ENCODE data around the gene DHRSX. TPM values are rescaled to one million over a fixed set of nuclear protein-coding genes. Genes with fewer than 3 reads are reported as not detected.
"Not testable (repeated sequence)": the region's sequence is repeated elsewhere in the genome, so short reads cannot be mapped to it uniquely, and the experiment has no call there.

Gene DHRSX
- total RNA-seq, 1 experiment from 2014 or later: 11.5 TPM

DNA sequence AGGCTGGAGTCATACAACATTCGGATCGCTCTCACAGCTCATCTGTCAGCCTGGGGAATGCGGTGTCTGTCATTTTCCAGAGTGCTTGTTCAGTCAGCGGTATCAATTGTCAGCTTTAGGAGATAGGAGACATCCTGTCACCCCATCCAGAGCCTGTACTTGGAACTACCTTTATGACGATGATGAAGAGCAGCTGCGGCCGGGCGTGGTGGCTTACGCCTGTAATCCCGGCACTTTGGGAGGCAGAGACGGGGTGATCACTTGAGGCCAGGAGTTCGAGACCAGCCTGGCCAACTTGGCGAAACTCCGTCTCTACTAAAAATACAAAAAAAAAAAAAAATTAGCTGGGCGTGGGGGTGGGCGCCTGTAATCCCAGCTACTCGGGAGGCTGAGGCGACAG lies 289.1 kb downstream of the DHRSX start:
- H3K27ac ChIP-seq (ENCODE audit: low read length); H3K27me3 ChIP-seq (ENCODE audit: low read length); intact Hi-C loops (cut with micrococcal nuclease); H3K4me3 ChIP-seq (ENCODE audit: low read length); H3K4me1 ChIP-seq (ENCODE audit: insufficient read depth, low read length); H3K9me3 ChIP-seq (ENCODE audit: low read length); H3K79me2 ChIP-seq (ENCODE audit: low read length); H3K36me3 ChIP-seq (ENCODE audit: low read depth, low read length); BruUV-seq (replicated peaks); H4K20me1 ChIP-seq (ENCODE audit: low read length); H3K9ac ChIP-seq (ENCODE audit: low read length); H2AFZ ChIP-seq (ENCODE audit: low read length); H3K9me2 ChIP-seq (replicated peaks; ENCODE audit: low read length); H3K4me2 ChIP-seq (ENCODE audit: low read length); ATAC-seq; DNase-seq; POLR2A ChIA-PET (ENCODE audit: unreplicated experiment); H3F3A ChIP-seq (ENCODE audit: low read length, unreplicated experiment); CTCF ChIA-PET: not testable (repeated sequence)

GRCh38 chrX:2193273-2193592 lies 307.5 kb downstream of the DHRSX start:
- DNase-seq: no peak
- Histone ChIP-seq H3K27me3 (ENCODE audit: low read length) (no peaks in the 10 kb centered on the region), H3K27ac (ENCODE audit: low read length) (no peak overlapping the region), H3K9me3 (ENCODE audit: low read length) (no peaks in the 10 kb centered on the region), H3K9ac (ENCODE audit: low read length) (no peak overlapping the region), H3K79me2 (ENCODE audit: low read length) (no peaks in the 10 kb centered on the region), H3K4me2 (ENCODE audit: low read length) (no peak overlapping the region), H3F3A (ENCODE audit: low read length, unreplicated experiment) (no peaks in the 10 kb centered on the region), H3K9me2 (replicated peaks; ENCODE audit: low read length) (no peaks in the 10 kb centered on the region), H4K20me1 (ENCODE audit: low read length) (no peaks in the 10 kb centered on the region), H3K36me3 (ENCODE audit: low read depth, low read length) (no peaks in the 10 kb centered on the region), H3K4me1 (ENCODE audit: insufficient read depth, low read length) (no peaks in the 10 kb centered on the region), H3K4me3 (ENCODE audit: low read length) (no peak overlapping the region), H2AFZ (ENCODE audit: low read length) (no peak overlapping the region)
- intact Hi-C loops (cut with micrococcal nuclease): no loop called here
- BruUV-seq (replicated peaks): no TSS peak
- no peak for ATAC-seq
- no peak for TF ChIP-seq EZH2phosphoT487 (IDR thresholded peaks at IDR 0.05; ENCODE audit: borderline replicate concordance, low read length)
- TF ChIP-seq EZH2 (IDR thresholded peaks at IDR 0.05; ENCODE audit: low read length, unreplicated experiment): no peak
- TF ChIP-seq, protein P1, sequence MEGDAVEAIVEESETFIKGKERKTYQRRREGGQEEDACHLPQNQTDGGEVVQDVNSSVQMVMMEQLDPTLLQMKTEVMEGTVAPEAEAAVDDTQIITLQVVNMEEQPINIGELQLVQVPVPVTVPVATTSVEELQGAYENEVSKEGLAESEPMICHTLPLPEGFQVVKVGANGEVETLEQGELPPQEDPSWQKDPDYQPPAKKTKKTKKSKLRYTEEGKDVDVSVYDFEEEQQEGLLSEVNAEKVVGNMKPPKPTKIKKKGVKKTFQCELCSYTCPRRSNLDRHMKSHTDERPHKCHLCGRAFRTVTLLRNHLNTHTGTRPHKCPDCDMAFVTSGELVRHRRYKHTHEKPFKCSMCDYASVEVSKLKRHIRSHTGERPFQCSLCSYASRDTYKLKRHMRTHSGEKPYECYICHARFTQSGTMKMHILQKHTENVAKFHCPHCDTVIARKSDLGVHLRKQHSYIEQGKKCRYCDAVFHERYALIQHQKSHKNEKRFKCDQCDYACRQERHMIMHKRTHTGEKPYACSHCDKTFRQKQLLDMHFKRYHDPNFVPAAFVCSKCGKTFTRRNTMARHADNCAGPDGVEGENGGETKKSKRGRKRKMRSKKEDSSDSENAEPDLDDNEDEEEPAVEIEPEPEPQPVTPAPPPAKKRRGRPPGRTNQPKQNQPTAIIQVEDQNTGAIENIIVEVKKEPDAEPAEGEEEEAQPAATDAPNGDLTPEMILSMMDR (conservative IDR thresholded peaks at IDR 0.05; ENCODE audit: low read depth, low read length): no peak
- POLR2A ChIA-PET (ENCODE audit: unreplicated experiment): no interaction called here
- CTCF ChIA-PET: no interaction called here

DNA sequence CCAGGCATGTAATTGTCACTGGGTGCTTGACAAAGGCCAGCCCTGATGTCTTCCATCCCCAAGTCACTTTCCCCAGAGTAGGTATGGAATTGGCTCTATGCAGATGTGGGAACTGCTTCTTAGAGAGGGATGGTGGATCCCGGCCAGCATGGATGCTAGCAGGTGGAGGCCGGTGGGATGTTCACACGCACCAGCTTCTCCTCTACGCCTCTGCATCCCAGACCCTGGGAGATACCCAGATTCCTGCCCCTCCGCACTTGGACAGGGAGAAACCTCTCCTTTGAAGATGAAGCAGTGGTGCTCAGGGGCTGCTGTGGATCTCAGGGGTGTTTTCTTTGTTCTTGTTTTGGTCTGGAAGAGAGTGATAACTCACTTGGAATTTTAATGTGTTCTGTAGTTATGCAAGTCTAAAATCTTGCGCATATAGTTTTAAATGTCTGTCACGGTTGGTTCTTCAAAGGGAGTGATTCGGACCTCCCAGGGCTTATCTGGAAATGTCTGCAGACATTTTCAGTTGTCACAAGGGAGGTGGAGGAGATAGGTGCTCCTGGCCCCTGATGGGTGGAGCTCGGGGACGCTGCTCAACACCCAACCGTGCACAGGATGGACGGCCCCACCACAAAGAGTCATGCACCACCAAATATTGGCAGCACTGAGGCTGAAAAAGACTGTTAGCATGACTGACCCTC lies 308.0 kb downstream of the DHRSX start:
- Histone ChIP-seq H3K27me3 (ENCODE audit: low read length) (no peaks in the 10 kb centered on the region), H3K9me2 (replicated peaks; ENCODE audit: low read length) (no peaks in the 10 kb centered on the region), H3F3A (ENCODE audit: low read length, unreplicated experiment) (no peaks in the 10 kb centered on the region), H4K20me1 (ENCODE audit: low read length) (no peaks in the 10 kb centered on the region), H3K4me2 (ENCODE audit: low read length) (no peak overlapping the region), H3K79me2 (ENCODE audit: low read length) (no peaks in the 10 kb centered on the region), H2AFZ (ENCODE audit: low read length) (no peak overlapping the region), H3K36me3 (ENCODE audit: low read depth, low read length) (no peaks in the 10 kb centered on the region), H3K4me1 (ENCODE audit: insufficient read depth, low read length) (no peaks in the 10 kb centered on the region), H3K27ac (ENCODE audit: low read length) (no peak overlapping the region), H3K4me3 (ENCODE audit: low read length) (no peak overlapping the region), H3K9me3 (ENCODE audit: low read length) (no peaks in the 10 kb centered on the region), H3K9ac (ENCODE audit: low read length) (no peak overlapping the region)
- ATAC-seq (no peak), DNase-seq (no peak)
- CTCF ChIA-PET: no interaction called here
- TF ChIP-seq, protein P1 (conservative IDR thresholded peaks at IDR 0.05; ENCODE audit: low read depth, low read length): no peak
- TF ChIP-seq EZH2phosphoT487 (IDR thresholded peaks at IDR 0.05; ENCODE audit: borderline replicate concordance, low read length): no peak
- TF ChIP-seq EZH2 (IDR thresholded peaks at IDR 0.05; ENCODE audit: low read length, unreplicated experiment): no peak
- no TSS peak for BruUV-seq (replicated peaks)
- POLR2A ChIA-PET (ENCODE audit: unreplicated experiment): no interaction called here
- intact Hi-C loops (cut with micrococcal nuclease): no loop called here

All from PC-3 (cell line).